ENCODE measurements around the gene CNTD1. TPM values are rescaled to one million over a fixed set of nuclear protein-coding genes. Genes with fewer than 3 reads are reported as not detected.
"Not testable (repeated sequence)": the region's sequence is repeated elsewhere in the genome, so short reads cannot be mapped to it uniquely, and the experiment has no call there.

Gene CNTD1
- total RNA-seq, 1 donor: 0.54 TPM

DNA sequence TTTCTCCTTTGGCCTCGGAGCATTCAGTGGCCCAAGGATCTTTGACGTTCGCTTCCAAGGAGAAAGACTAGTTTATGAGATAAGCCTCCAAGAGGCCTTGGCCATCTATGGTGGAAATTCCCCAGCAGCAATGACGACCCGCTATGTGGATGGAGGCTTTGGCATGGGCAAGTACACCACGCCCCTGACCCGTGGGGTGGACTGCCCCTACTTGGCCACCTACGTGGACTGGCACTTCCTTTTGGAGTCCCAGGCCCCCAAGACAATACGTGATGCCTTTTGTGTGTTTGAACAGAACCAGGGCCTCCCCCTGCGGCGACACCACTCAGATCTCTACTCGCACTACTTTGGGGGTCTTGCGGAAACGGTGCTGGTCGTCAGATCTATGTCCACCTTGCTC, 53.7 kb downstream of the CNTD1 start:
- no peak overlapping the region for H3K4me3 ChIP-seq (ENCODE audit: low read depth, low read length)
- no peak for TF ChIP-seq CTCF (IDR thresholded peaks at IDR 0.05; ENCODE audit: insufficient read depth, low read length)
- no peak for DNase-seq (ENCODE audit: low read depth)

DNA sequence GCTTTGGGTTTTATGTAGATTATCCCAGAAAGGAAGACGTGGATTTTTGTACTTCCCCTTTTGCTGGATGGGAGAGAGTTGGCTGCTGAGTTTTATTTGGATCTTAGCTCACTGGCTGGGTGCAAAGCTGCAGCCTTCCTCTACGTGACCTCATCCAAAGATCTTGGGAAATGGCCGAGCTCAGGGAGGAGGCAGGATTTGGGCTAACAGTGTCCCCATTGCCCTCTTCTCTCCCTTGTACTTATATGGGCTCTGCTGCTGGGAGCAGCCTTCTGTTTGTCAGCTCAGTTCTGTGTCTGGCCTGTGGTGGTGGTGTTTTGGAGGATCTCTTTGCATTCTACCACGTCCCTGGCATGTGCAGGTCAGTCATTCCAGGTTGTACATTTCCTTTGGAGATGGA, 54.3 kb downstream of the CNTD1 start:
- H3K4me3 ChIP-seq (ENCODE audit: low read depth, low read length): no peak overlapping the region
- no peak for DNase-seq (ENCODE audit: low read depth)
- TF ChIP-seq CTCF (IDR thresholded peaks at IDR 0.05; ENCODE audit: insufficient read depth, low read length): no peak

- no peak for DNase-seq (ENCODE audit: low read depth)
- H3K4me3 ChIP-seq (ENCODE audit: low read depth, low read length): no peak overlapping the region
- no peak for TF ChIP-seq CTCF (IDR thresholded peaks at IDR 0.05; ENCODE audit: insufficient read depth, low read length)
Observed at GRCh38 chr17:42853597-42853967, 54.9 kb downstream of the CNTD1 start.

DNA sequence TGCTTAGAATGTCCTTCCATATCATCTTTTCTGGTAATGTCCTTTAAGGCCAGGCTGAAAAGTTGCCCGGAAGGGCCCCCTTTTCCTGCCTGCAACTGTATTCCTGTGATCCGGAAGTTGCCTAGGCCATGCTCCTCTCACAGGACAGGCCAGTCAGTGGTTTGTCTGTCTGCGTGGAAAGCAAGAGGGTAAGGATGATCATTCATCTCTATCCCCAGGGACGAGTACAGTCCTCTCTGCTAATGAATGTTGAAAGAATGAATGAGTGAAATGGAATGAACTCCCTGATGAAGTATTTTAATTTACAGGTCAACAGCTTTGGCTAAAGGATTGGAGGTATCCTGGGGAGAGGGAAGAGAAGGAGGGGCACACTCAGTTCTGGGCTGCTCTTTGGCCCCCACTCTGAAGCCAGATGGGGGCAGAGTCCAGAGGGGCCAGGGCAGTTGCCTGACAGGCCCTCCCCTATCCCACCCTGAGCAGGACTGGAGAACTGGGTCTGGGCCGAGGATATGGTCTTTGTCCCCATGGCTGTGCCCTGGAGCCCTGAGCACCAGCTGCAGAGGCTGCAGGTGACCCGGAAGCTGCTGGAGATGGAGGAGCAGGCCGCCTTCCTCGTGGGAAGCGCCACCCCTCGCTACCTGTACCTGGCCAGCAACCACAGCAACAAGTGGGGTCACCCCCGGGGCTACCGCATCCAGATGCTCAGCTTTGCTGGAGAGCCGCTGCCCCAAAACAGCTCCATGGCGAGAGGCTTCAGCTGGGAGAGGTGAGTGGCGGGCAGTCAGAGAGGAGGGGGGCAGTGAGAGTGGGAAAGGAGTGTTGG, 55.5 kb downstream of the CNTD1 start:
- DNase-seq (ENCODE audit: low read depth): no peak
- H3K4me3 ChIP-seq (ENCODE audit: low read depth, low read length): no peak overlapping the region
- no peak for TF ChIP-seq CTCF (IDR thresholded peaks at IDR 0.05; ENCODE audit: insufficient read depth, low read length)

- no peak for TF ChIP-seq CTCF (IDR thresholded peaks at IDR 0.05; ENCODE audit: insufficient read depth, low read length)
Observed at GRCh38 chr17:42855048-42855596, 56.5 kb downstream of the CNTD1 start.

DNA sequence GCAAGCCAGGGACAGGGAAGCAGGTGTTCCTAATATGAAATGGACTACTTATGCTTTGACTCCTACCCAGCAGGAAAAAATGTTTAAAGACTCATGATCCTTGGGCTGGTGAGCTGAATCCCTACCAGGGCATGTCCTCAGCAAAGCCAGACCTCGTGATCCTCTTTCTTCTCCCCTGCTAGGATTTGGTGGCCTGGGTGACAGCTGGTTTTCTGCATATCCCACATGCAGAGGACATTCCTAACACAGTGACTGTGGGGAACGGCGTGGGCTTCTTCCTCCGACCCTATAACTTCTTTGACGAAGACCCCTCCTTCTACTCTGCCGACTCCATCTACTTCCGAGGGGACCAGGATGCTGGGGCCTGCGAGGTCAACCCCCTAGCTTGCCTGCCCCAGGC, 57.4 kb downstream of the CNTD1 start:
- not testable (repeated sequence) for DNase-seq (ENCODE audit: low read depth)

More at GRCh38 chr17:42855048-42855596, 56.5 kb downstream of the CNTD1 start:
- no peak for DNase-seq (ENCODE audit: low read depth)
- H3K4me3 ChIP-seq (ENCODE audit: low read depth, low read length): no peak overlapping the region

GRCh38 chr17:42856516-42856915, 57.9 kb downstream of the CNTD1 start:
- H3K4me3 ChIP-seq (ENCODE audit: low read depth, low read length); DNase-seq (ENCODE audit: low read depth): not testable (repeated sequence)

More for the DNA sequence above, 57.4 kb downstream of the CNTD1 start:
- not testable (repeated sequence) for H3K4me3 ChIP-seq (ENCODE audit: low read depth, low read length)

- no peak overlapping the region for H3K4me3 ChIP-seq (ENCODE audit: low read depth, low read length)
- no peak for DNase-seq (ENCODE audit: low read depth)
- TF ChIP-seq CTCF (IDR thresholded peaks at IDR 0.05; ENCODE audit: insufficient read depth, low read length): no peak
Observed at GRCh38 chr17:42857389-42857788, 58.7 kb downstream of the CNTD1 start.

All from fibroblast of the aortic adventitia (primary cell).